PC-3 (cell line): ENCODE data around the gene PHLDB1. TPM values are rescaled to one million over a fixed set of nuclear protein-coding genes. Genes with fewer than 3 reads are reported as not detected.
A peak's percentile ranks its signal among the peaks of the same experiment; 100 is the strongest.

Experiments used
- ATAC-seq: fragments of 200-7000 bp; cut with Tn5 transposase; 2 replicates; pipeline ENCODE4 v1.9.1; 2020; ENCODE audit warnings: mild to moderate bottlenecking, moderate library complexity
- BruUV-seq: library from RNA; stranded (reverse); fragments of 400-500 nt; replicated peaks from 2 replicates; lab custom pipeline; 2021; lab: Mats Ljungman, UMichigan
- CTCF ChIA-PET: fragments of 300-600 bp; sonication (Branson Sonifier 250); formaldehyde crosslinking; loops from one replicate; lab custom pipeline; 2022; ENCODE audit warnings: antibody characterized with exemption; lab: Charles Lee
- POLR2A ChIA-PET: fragments of 300-600 bp; sonication (Branson Sonifier 250); formaldehyde crosslinking; loops from one replicate; lab custom pipeline; 2022; ENCODE audit warnings: antibody characterized with exemption; ENCODE audit not compliant: unreplicated experiment; lab: Charles Lee
- DNase-seq: peaks from one replicate; pipeline ENCODE4 v3.0.0-alpha.2; 2015
- H2AFZ ChIP-seq: fragments of 300-600 bp; sonication (generic); 2 replicates; pipeline ENCODE4 v1.6.0; 2016; ENCODE audit warnings: antibody characterized with exemption, low read length
- H3F3A ChIP-seq: fragments of 300-600 bp; sonication (generic); one replicate; pipeline ENCODE4 v1.6.0; 2017; ENCODE audit warnings: antibody characterized with exemption, low read length, control low read depth, mild to moderate bottlenecking; ENCODE audit not compliant: unreplicated experiment
- H3K27ac ChIP-seq: fragments of 300-600 bp; sonication (generic); 2 replicates; pipeline ENCODE4 v1.5.1; 2016; ENCODE audit warnings: mild to moderate bottlenecking, low read length
- H3K27me3 ChIP-seq: fragments of 300-600 bp; sonication (generic); 2 replicates; pipeline ENCODE4 v1.6.1; 2016; ENCODE audit warnings: low read length, mixed read lengths
- H3K36me3 ChIP-seq: fragments of 300-600 bp; sonication (generic); 2 replicates; pipeline ENCODE4 v1.6.1; 2016; ENCODE audit warnings: low read depth, mixed run types, low read length, mixed read lengths
- H3K4me1 ChIP-seq: fragments of 300-600 bp; sonication (generic); 2 replicates; pipeline ENCODE4 v1.5.1; 2016; ENCODE audit warnings: low read length; ENCODE audit not compliant: insufficient read depth
- H3K4me2 ChIP-seq: fragments of 300-600 bp; sonication (generic); 2 replicates; pipeline ENCODE4 v1.6.0; 2016; ENCODE audit warnings: low read length
- H3K4me3 ChIP-seq: fragments of 300-600 bp; sonication (generic); 2 replicates; pipeline ENCODE4 v1.5.1; 2016; ENCODE audit warnings: mild to moderate bottlenecking, low read length, mixed read lengths
- H3K79me2 ChIP-seq: fragments of 300-600 bp; sonication (generic); 2 replicates; pipeline ENCODE4 v1.6.1; 2017; ENCODE audit warnings: low read length, mixed read lengths
- H3K9ac ChIP-seq: fragments of 300-600 bp; sonication (generic); 2 replicates; pipeline ENCODE4 v1.6.0; 2016; ENCODE audit warnings: mild to moderate bottlenecking, low read length
- H3K9me2 ChIP-seq: fragments of 300-600 bp; sonication (generic); replicated peaks from 2 replicates; pipeline ENCODE4 v1.6.1; 2016; ENCODE audit warnings: mixed run types, low read length, mixed read lengths
- H3K9me3 ChIP-seq: fragments of 300-600 bp; sonication (generic); 2 replicates; pipeline ENCODE4 v1.6.1; 2016; ENCODE audit warnings: low read length, mixed read lengths
- H4K20me1 ChIP-seq: fragments of 300-600 bp; sonication (generic); 2 replicates; pipeline ENCODE4 v1.6.1; 2016; ENCODE audit warnings: low read length, mixed read lengths
- EZH2 ChIP-seq: fragments of 300-600 bp; sonication (generic); IDR thresholded peaks from one replicate; pipeline ENCODE4 v1.6.1; 2017; ENCODE audit warnings: antibody characterized with exemption, mild to moderate bottlenecking, low read length; ENCODE audit not compliant: unreplicated experiment
- EZH2phosphoT487 ChIP-seq: fragments of 300-600 bp; sonication (generic); IDR thresholded peaks from 2 replicates; pipeline ENCODE4 v1.6.1; 2018; ENCODE audit warnings: mild to moderate bottlenecking, antibody characterized with exemption, low read length, borderline replicate concordance
- intact Hi-C: fragments of 100-400 bp; cut with micrococcal nuclease; formaldehyde crosslinking; loops from 2 replicates; pipeline ENCODE4 v1.9.0; 2023
- total RNA-seq: library from RNA; depleted of rRNA; stranded (reverse); fragments of >200 nt; gene quantifications from 2 replicates; pipeline ENCODE4 v1.2.3, GENCODE V29; 2014
- TF ChIP-seq, protein P1 (sequence below): fragments of 300-600 bp; sonication (generic); conservative IDR thresholded peaks from 2 replicates; pipeline ENCODE4 v1.5.1; 2017; ENCODE audit warnings: antibody characterized with exemption, low read depth, mild to moderate bottlenecking, low read length

PHLDB1 gene
- total RNA-seq, 1 experiment from 2014 or later: 36.1 TPM

DNA sequence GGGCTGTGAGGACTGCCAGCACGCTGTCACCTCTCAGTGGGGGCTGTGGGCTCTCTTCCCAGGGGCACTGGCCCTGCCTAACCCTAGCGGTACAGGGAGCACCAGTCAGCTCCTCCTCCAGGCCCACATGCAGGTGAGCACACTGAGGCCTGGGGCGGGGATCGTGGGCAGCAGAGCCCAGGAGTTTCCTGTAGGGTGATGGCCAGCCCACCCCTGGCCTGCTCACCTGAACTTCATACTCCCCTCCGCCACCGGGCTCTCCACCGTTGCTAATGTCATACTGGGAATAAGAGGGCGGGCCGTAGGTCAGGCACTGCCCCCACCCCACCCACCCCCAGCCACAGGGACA is 82.1 kb downstream of the PHLDB1 start:
- Histone ChIP-seq H3F3A (no peaks in the 10 kb centered on the region), H3K9me2 (no peaks in the 10 kb centered on the region), H3K4me2 (peak overlapping the region; percentile 86), H2AFZ (peak overlapping the region; percentile 84), H3K27ac (no peak overlapping the region), H3K79me2 (no peaks in the 10 kb centered on the region), H3K9ac (no peak overlapping the region), H3K27me3 (no peaks in the 10 kb centered on the region), H3K36me3 (no peaks in the 10 kb centered on the region), H3K4me3 (peak overlapping the region; percentile 46; the same call in 1 of the 2 replicates), H3K4me1 (peaks cover 10% of the 10 kb centered on the region; the same call in 1 of the 2 replicates), H4K20me1 (no peaks in the 10 kb centered on the region), H3K9me3 (no peaks in the 10 kb centered on the region)
- TF ChIP-seq EZH2phosphoT487 (no peak), EZH2 (no peak)
- TF ChIP-seq, protein P1, sequence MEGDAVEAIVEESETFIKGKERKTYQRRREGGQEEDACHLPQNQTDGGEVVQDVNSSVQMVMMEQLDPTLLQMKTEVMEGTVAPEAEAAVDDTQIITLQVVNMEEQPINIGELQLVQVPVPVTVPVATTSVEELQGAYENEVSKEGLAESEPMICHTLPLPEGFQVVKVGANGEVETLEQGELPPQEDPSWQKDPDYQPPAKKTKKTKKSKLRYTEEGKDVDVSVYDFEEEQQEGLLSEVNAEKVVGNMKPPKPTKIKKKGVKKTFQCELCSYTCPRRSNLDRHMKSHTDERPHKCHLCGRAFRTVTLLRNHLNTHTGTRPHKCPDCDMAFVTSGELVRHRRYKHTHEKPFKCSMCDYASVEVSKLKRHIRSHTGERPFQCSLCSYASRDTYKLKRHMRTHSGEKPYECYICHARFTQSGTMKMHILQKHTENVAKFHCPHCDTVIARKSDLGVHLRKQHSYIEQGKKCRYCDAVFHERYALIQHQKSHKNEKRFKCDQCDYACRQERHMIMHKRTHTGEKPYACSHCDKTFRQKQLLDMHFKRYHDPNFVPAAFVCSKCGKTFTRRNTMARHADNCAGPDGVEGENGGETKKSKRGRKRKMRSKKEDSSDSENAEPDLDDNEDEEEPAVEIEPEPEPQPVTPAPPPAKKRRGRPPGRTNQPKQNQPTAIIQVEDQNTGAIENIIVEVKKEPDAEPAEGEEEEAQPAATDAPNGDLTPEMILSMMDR: no peak
- ChIA-PET CTCF (interaction anchor here (0.6 to 1.3 kb wide), 13 partner anchors 12 to 1510 kb away, joined by 3 to 8 read pairs (median 5); partner anchors contain the start of genes BCL9L, CENATAC and DDX6), POLR2A (no interaction called here)
- no peak for DNase-seq
- intact Hi-C loops: no loop called here
- peak; percentile 18 for ATAC-seq
- no TSS peak for BruUV-seq

DNA sequence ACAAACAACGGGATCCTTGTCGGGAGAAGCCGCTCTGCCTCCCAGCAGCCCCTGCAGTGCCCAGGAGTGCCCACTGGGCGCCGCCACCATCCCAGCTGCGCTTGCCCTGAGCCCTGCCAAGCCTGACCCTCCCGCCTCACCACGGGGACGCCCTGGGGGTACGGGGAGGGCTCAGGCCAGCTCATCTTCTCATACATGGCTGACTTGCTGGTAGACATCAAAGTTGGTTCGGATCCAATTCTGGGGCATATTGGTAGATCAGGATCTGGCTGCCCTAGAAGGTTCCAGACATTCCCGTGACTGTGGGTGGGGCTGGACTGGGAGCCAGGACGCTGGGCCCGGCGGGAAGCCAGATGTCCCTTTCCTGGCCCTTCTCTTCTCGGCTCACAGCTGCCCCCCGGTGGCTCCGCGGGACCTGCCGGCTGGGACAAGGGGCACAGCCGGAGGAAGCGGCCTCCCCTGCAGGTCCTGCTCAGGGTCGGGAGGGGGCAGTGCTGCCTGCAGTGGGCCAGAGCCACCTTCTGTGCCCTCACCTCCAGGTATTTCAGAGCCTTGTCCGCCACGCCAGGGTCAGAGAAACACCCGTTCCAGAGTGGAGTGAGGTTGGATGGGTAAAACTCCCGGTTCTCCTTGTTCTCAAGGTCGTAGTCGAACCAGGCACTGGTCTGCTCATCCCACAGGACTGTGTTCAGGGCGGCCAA is 82.6 kb downstream of the PHLDB1 start:
- Histone ChIP-seq H2AFZ (peak overlapping the region; percentile 84), H3K4me1 (peaks cover 10% of the 10 kb centered on the region; the same call in 1 of the 2 replicates), H3K79me2 (no peaks in the 10 kb centered on the region), H3K4me2 (peak overlapping the region; percentile 86), H3K36me3 (no peaks in the 10 kb centered on the region), H3K4me3 (peak overlapping the region; percentile 66), H3K27me3 (no peaks in the 10 kb centered on the region), H4K20me1 (no peaks in the 10 kb centered on the region), H3K9me3 (no peaks in the 10 kb centered on the region), H3K9ac (peak overlapping the region; percentile 66), H3K27ac (peak overlapping the region; percentile 37; the same call in 1 of the 2 replicates), H3K9me2 (no peaks in the 10 kb centered on the region), H3F3A (no peaks in the 10 kb centered on the region)
- no TSS peak for BruUV-seq
- DNase-seq: peak; percentile 97
- intact Hi-C loops: loop anchor here (1.0 to 2.0 kb wide), 5 partner anchors 67 to 266 kb away; partner anchors contain the start of genes DDX6 and UPK2
- TF ChIP-seq EZH2phosphoT487 (no peak), EZH2 (no peak)
- TF ChIP-seq, protein P1: peak; percentile 97
- ChIA-PET CTCF (interaction anchor here (0.6 to 1.3 kb wide), 13 partner anchors 13 to 1510 kb away, joined by 3 to 8 read pairs (median 5); partner anchors contain the start of genes BCL9L, CENATAC and DDX6), POLR2A (no interaction called here)
- ATAC-seq: peak; percentile 93
